KMS-11 (cell line): ENCODE results near the gene SSTR3.
A peak's percentile ranks its signal among the peaks of the same experiment; 100 is the strongest.

Source experiments
- H2AFZ ChIP-seq: fragments of 200-600 bp; sonication (generic); 2 replicates; pipeline ENCODE4 v1.6.1; 2016; ENCODE audit warnings: antibody characterized with exemption, mixed run types, low read depth
- H3K27ac ChIP-seq: fragments of 200-600 bp; sonication (generic); 2 replicates; pipeline ENCODE4 v1.6.1; 2016; ENCODE audit warnings: mild to moderate bottlenecking, mixed run types
- H3K27me3 ChIP-seq: fragments of 200-600 bp; sonication (generic); 2 replicates; pipeline ENCODE4 v1.6.1; 2017; ENCODE audit warnings: mild to moderate bottlenecking, low read depth, mixed run types, moderate library complexity; ENCODE audit not compliant: insufficient read depth
- H3K36me3 ChIP-seq: fragments of 200-600 bp; sonication (generic); 2 replicates; pipeline ENCODE4 v1.6.1; 2017; ENCODE audit warnings: mild to moderate bottlenecking, mixed run types; ENCODE audit not compliant: insufficient read depth
- H3K4me1 ChIP-seq: fragments of 200-600 bp; sonication (generic); 2 replicates; pipeline ENCODE4 v1.6.1; 2016; ENCODE audit warnings: mild to moderate bottlenecking, low read depth, mixed run types; ENCODE audit not compliant: poor library complexity, severe bottlenecking
- H3K4me2 ChIP-seq: fragments of 200-600 bp; sonication (generic); 2 replicates; pipeline ENCODE4 v1.7.0; 2016; ENCODE audit warnings: mild to moderate bottlenecking, mixed run types
- H3K4me3 ChIP-seq: fragments of 200-600 bp; sonication (generic); IDR thresholded peaks from 2 replicates; pipeline ENCODE4 v1.6.1; 2017; ENCODE audit warnings: low read depth, low read length, mixed read lengths; ENCODE audit not compliant: insufficient read depth
- H3K79me2 ChIP-seq: fragments of 200-600 bp; sonication (generic); 2 replicates; pipeline ENCODE4 v1.6.1; 2016; ENCODE audit warnings: low read depth, mixed run types; ENCODE audit not compliant: insufficient read depth
- H3K9ac ChIP-seq: fragments of 200-600 bp; sonication (generic); 2 replicates; pipeline ENCODE4 v1.6.1; 2016; ENCODE audit warnings: mild to moderate bottlenecking, mixed run types
- H4K20me1 ChIP-seq: fragments of 200-600 bp; sonication (generic); 2 replicates; pipeline ENCODE4 v1.6.1; 2016; ENCODE audit warnings: mild to moderate bottlenecking, mixed run types; ENCODE audit not compliant: insufficient read depth
- CTCF ChIP-seq: fragments of 200-600 bp; sonication (generic); conservative IDR thresholded peaks from 2 replicates; pipeline ENCODE4 v1.6.1; 2017; ENCODE audit warnings: low read depth, mild to moderate bottlenecking, antibody characterized with exemption, low read length, moderate library complexity, mixed read lengths

The SSTR3 gene

GRCh38 chr22:37196539-37197450, 15.5 kb downstream of the SSTR3 start:
- Histone ChIP-seq H3K27ac (no peak overlapping the region), H4K20me1 (no peaks in the 10 kb centered on the region), H3K79me2 (no peaks in the 10 kb centered on the region; the same call in 1 of the 2 replicates), H3K4me1 (peaks cover 48% of the 10 kb centered on the region), H2AFZ (no peak overlapping the region), H3K4me3 (no peak overlapping the region), H3K36me3 (no peaks in the 10 kb centered on the region), H3K9ac (no peak overlapping the region), H3K27me3 (no peaks in the 10 kb centered on the region), H3K4me2 (no peak overlapping the region)
- no peak for TF ChIP-seq CTCF

DNA sequence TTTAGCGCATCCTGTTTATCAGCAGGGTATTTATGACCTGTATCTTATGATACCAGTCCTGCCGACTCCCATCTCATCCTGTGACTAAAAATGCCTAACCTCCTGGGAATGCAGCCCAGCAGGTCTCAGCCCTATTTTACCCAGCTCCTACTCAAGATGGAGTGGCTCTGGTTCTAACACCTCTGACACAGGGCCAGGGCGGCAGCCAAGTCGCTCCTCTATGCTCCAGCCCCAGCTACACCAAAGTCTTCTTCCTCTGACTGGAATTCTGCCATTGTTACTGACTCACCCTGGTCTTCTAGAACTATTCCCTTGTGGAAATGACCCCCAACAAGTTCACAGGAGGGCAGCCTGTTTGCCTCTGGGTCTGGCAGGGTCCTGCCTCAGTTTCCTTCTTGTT, 16.4 kb downstream of the SSTR3 start:
- no peak overlapping the region for H3K9ac ChIP-seq
- H3K4me3 ChIP-seq = no peak overlapping the region
- no peak overlapping the region for H2AFZ ChIP-seq
- no peak for TF ChIP-seq CTCF
- no peak overlapping the region for H3K27ac ChIP-seq
- H4K20me1 ChIP-seq = no peaks in the 10 kb centered on the region
- no peak overlapping the region for H3K4me2 ChIP-seq
- H3K79me2 ChIP-seq = no peaks in the 10 kb centered on the region; the same call in 1 of the 2 replicates
- no peaks in the 10 kb centered on the region for H3K27me3 ChIP-seq
- peaks cover 46% of the 10 kb centered on the region for H3K4me1 ChIP-seq
- no peaks in the 10 kb centered on the region for H3K36me3 ChIP-seq

DNA sequence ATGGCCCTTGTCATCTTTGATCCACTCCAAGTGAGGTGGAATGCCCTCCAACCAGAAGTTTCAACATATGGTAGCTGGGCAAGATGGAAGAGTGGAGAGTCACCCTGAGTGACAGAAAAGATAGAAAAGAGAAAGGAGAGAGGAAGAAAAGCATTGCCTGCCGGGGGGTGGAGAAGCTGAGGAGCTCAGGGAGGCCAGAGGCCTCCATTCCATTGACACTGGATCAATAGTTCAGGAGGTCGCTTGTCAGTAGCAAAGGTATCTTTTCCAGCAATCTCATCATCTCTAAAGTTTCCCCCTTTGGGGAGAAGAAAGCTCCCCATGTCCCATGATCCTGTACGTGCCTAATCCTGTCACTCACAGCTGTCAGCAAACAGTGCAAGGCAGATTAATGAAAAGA, 17.5 kb downstream of the SSTR3 start:
- H3K36me3 ChIP-seq = no peaks in the 10 kb centered on the region
- no peak overlapping the region for H2AFZ ChIP-seq
- no peak overlapping the region for H3K27ac ChIP-seq
- H4K20me1 ChIP-seq = no peaks in the 10 kb centered on the region
- TF ChIP-seq CTCF = no peak
- no peak overlapping the region for H3K4me3 ChIP-seq
- H3K4me2 ChIP-seq = no peak overlapping the region
- H3K79me2 ChIP-seq = no peaks in the 10 kb centered on the region; the same call in 1 of the 2 replicates
- peaks cover 37% of the 10 kb centered on the region for H3K4me1 ChIP-seq
- H3K9ac ChIP-seq = no peak overlapping the region
- H3K27me3 ChIP-seq = no peaks in the 10 kb centered on the region

GRCh38 chr22:37193629-37194191, 18.6 kb downstream of the SSTR3 start:
- no peak for TF ChIP-seq CTCF
- Histone ChIP-seq H2AFZ (no peak overlapping the region), H3K4me1 (peaks cover 34% of the 10 kb centered on the region), H3K27me3 (no peaks in the 10 kb centered on the region), H3K79me2 (no peaks in the 10 kb centered on the region; the same call in 1 of the 2 replicates), H3K9ac (no peak overlapping the region), H3K36me3 (no peaks in the 10 kb centered on the region), H3K4me3 (no peak overlapping the region), H4K20me1 (no peaks in the 10 kb centered on the region), H3K4me2 (peak overlapping the region; percentile 21; the same call in 1 of the 2 replicates), H3K27ac (peak overlapping the region; percentile 5; the same call in 1 of the 2 replicates)
